Measurements from ENCODE around the gene ACTL8.

The ACTL8 gene

DNA sequence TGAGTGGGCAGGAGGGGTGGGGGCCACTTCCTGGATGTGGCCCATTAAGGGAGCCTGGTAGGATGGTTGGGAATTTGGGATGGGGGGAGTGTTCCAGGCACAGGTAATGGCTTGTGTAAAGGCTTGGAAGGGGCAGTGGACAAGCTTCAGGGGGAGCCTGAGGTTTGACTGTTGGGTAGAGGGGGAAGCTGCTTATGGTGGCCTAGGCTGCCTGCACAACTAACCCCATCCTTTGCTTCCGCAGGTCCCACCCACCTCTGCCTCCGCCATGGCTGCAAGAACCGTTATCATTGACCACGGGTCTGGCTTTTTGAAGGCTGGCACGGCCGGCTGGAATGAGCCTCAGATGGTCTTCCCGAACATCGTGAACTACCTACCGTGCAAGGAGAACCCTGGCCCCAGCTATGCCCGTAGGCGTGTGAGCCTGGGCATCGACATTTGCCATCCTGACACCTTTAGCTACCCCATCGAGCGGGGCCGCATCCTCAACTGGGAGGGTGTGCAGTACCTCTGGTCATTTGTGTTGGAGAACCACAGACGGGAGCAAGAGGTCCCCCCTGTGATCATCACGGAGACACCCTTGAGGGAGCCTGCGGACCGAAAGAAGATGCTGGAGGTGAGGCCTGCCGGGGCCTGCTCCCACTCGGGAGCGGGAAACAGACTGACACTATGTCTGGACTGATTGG, 67.8 kb downstream of the ACTL8 start:
- no peaks in the 10 kb centered on the region for H3K36me3 ChIP-seq (ENCODE audit: control insufficient read depth, insufficient read depth, low read length)
- H3K9me3 ChIP-seq (ENCODE audit: control insufficient read depth, insufficient read depth, low read length): no peaks in the 10 kb centered on the region
- no peaks in the 10 kb centered on the region for H3K4me1 ChIP-seq (ENCODE audit: control insufficient read depth, insufficient read depth, low read length)
- H3K4me3 ChIP-seq (ENCODE audit: low read length): no peak overlapping the region
- H3K27me3 ChIP-seq (ENCODE audit: control insufficient read depth, insufficient read depth, low read length): no peaks in the 10 kb centered on the region; the same call in 1 of the 2 replicates
- H3K27ac ChIP-seq (ENCODE audit: low read length): no peak overlapping the region
- DNase-seq (ENCODE audit: low read depth, low spot score): no peak
- no CpG with 5 or more reads among the region's 22 CpGs for WGBS (ENCODE audit: insufficient coverage, insufficient read length)

DNA sequence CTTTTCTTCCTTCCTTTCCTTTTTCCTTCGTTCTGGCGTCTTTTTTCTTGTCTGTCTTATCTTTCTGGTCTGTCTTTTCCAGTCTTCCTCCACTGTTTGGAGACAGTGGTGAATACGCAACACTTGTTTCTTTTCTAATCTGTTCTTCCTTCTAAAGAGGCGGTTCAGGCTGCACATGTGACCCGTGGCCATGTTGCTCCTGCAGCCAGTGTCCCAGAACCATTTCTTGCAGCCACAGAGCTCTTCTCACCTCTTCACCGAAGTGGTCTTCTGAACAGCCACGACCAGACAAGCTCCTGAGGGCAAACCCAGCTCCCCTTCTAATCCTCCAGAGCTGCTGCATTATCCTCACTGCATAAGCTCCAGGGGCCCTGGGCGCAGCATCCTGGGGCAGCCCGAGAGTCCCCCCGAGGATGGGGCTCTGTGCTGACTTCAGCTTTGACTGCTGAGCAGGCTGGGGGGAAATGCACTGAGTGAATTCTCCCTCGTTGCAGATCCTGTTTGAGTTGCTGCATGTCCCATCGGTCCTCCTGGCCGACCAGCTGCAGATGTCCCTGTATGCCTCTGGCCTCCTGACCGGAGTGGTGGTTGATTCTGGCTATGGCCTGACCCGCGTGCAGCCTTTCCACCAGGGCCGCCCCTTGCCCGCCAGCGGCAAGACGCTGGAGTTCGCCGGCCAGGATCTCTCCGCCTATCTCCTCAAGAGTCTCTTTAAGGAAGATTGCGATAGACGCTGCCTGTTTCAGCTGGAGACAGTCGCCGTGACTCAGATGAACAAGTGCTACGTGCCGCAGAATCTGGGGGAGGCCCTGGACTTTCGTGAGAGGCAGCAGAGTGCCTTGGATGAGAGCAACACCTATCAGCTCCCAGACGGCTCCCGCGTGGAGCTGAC, 70.4 kb downstream of the ACTL8 start:
- Histone ChIP-seq H3K27me3 (ENCODE audit: control insufficient read depth, insufficient read depth, low read length) (no peaks in the 10 kb centered on the region; the same call in 1 of the 2 replicates), H3K4me1 (ENCODE audit: control insufficient read depth, insufficient read depth, low read length) (0 out of 2 replicates have a peak, but pooled peaks cover 1% of the 10 kb centered on the region)
- WGBS (ENCODE audit: insufficient coverage, insufficient read length): no CpG with 5 or more reads among the region's 33 CpGs

DNA sequence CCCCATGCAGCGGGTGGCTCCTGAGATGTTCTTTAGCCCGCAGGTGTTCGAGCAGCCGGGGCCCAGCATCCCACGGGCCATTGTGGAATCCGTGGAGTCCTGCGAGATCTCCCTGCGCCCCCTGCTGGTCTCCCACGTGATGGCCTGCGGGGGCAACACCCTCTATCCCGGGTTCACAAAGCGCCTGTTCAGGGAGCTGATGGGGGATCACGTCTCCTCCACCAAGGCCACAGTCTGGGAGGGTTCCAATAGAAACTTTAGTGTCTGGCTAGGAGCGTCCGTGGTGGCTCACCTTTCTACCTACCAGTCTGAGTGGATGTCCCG, 71.0 kb downstream of the ACTL8 start:
- Histone ChIP-seq H3K9me3 (ENCODE audit: control insufficient read depth, insufficient read depth, low read length) (no peaks in the 10 kb centered on the region), H3K4me3 (ENCODE audit: low read length) (no peak overlapping the region), H3K4me1 (ENCODE audit: control insufficient read depth, insufficient read depth, low read length) (0 out of 2 replicates have a peak, but pooled peaks cover 1% of the 10 kb centered on the region), H3K36me3 (ENCODE audit: control insufficient read depth, insufficient read depth, low read length) (no peaks in the 10 kb centered on the region), H3K27ac (ENCODE audit: low read length) (no peak overlapping the region), H3K27me3 (ENCODE audit: control insufficient read depth, insufficient read depth, low read length) (no peaks in the 10 kb centered on the region; the same call in 1 of the 2 replicates)
- no CpG with 5 or more reads among the region's 16 CpGs for WGBS (ENCODE audit: insufficient coverage, insufficient read length)
- DNase-seq (ENCODE audit: low read depth, low spot score): peak; percentile 31

More for the DNA sequence above, 70.4 kb downstream of the ACTL8 start:
- Histone ChIP-seq H3K27ac (ENCODE audit: low read length) (no peak overlapping the region), H3K36me3 (ENCODE audit: control insufficient read depth, insufficient read depth, low read length) (no peaks in the 10 kb centered on the region), H3K9me3 (ENCODE audit: control insufficient read depth, insufficient read depth, low read length) (no peaks in the 10 kb centered on the region), H3K4me3 (ENCODE audit: low read length) (no peak overlapping the region)
- DNase-seq (ENCODE audit: low read depth, low spot score): no peak

DNA sequence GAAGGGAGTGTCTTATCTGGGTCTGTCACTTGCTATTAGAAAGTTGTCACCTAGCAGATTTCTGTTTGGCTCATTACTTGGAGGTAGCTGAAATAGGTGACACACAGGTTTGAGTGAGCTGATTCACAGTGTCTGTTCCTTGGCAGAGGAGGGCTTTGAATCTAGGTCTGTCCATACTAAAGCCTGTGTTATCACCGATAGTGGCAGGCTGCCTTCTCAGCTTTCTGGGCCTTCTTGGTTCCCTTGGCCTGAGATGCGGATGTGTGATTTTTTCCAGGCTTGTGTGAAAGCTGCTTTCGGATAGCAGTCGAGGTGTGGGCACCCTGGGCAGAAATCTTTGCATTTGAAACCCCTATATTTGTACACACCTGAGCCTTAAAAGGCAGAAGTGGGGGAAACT, 73.9 kb downstream of the ACTL8 start:
- Histone ChIP-seq H3K4me1 (ENCODE audit: control insufficient read depth, insufficient read depth, low read length) (0 out of 2 replicates have a peak, but pooled peaks cover 1% of the 10 kb centered on the region), H3K27me3 (ENCODE audit: control insufficient read depth, insufficient read depth, low read length) (no peaks in the 10 kb centered on the region; the same call in 1 of the 2 replicates), H3K36me3 (ENCODE audit: control insufficient read depth, insufficient read depth, low read length) (no peaks in the 10 kb centered on the region), H3K9me3 (ENCODE audit: control insufficient read depth, insufficient read depth, low read length) (no peaks in the 10 kb centered on the region), H3K27ac (ENCODE audit: low read length) (no peak overlapping the region), H3K4me3 (ENCODE audit: low read length) (no peak overlapping the region)
- no peak for DNase-seq (ENCODE audit: low read depth, low spot score)
- no CpG with 5 or more reads among the region's 4 CpGs for WGBS (ENCODE audit: insufficient coverage, insufficient read length)

DNA sequence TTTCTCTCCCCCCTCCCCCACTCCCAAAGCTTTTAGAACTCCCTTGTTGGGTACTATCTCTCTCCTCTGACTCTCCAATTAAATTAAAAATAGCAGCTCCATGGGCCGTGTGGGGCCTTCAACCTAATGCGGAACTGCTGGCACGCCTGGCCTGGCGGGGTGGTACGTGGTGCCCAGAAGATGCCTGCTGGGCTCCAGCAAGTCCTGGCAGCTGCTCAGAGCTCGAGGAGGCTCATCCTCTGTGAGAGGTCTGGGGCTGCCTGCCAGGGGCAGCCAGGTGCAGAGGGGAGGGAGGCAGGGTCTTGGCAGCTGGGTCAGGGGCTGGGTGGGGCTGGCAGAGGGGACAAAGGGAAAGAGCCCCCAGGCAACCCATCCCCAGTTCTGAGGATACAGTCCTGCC, 74.4 kb downstream of the ACTL8 start:
- DNase-seq (ENCODE audit: low read depth, low spot score): no peak
- Histone ChIP-seq H3K36me3 (ENCODE audit: control insufficient read depth, insufficient read depth, low read length) (no peaks in the 10 kb centered on the region), H3K27ac (ENCODE audit: low read length) (no peak overlapping the region), H3K4me3 (ENCODE audit: low read length) (no peak overlapping the region), H3K4me1 (ENCODE audit: control insufficient read depth, insufficient read depth, low read length) (0 out of 2 replicates have a peak, but pooled peaks cover 1% of the 10 kb centered on the region), H3K27me3 (ENCODE audit: control insufficient read depth, insufficient read depth, low read length) (no peaks in the 10 kb centered on the region; the same call in 1 of the 2 replicates), H3K9me3 (ENCODE audit: control insufficient read depth, insufficient read depth, low read length) (no peaks in the 10 kb centered on the region)
- no CpG with 5 or more reads among the region's 6 CpGs for WGBS (ENCODE audit: insufficient coverage, insufficient read length)

DNA sequence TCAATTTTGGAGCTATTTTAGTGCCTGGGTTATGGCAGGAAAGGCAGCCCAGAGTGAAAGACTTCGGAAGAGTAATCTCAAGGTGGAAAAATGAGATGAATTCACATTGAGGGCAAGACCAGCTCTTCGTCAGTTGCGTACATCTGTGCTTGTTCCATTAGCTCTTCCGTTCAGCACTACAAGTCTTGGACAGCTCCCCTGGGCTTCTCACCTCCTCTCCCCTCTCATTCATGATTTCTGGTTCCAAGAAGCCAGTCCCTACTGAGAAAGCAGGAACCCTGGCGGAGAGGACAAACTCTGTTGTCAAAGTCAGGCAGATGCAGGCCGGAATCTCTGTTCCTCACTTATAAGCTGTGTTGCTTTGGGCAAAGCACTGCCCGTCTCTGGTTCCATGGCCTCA, 76.5 kb downstream of the ACTL8 start:
- WGBS (ENCODE audit: insufficient coverage, insufficient read length): no CpG with 5 or more reads among the region's 7 CpGs
- Histone ChIP-seq H3K4me3 (ENCODE audit: low read length) (no peak overlapping the region), H3K4me1 (ENCODE audit: control insufficient read depth, insufficient read depth, low read length) (0 out of 2 replicates have a peak, but pooled peaks cover 1% of the 10 kb centered on the region), H3K36me3 (ENCODE audit: control insufficient read depth, insufficient read depth, low read length) (no peaks in the 10 kb centered on the region), H3K9me3 (ENCODE audit: control insufficient read depth, insufficient read depth, low read length) (no peaks in the 10 kb centered on the region), H3K27me3 (ENCODE audit: control insufficient read depth, insufficient read depth, low read length) (no peaks in the 10 kb centered on the region; the same call in 1 of the 2 replicates), H3K27ac (ENCODE audit: low read length) (no peak overlapping the region)
- DNase-seq (ENCODE audit: low read depth, low spot score): peak; percentile 22

DNA sequence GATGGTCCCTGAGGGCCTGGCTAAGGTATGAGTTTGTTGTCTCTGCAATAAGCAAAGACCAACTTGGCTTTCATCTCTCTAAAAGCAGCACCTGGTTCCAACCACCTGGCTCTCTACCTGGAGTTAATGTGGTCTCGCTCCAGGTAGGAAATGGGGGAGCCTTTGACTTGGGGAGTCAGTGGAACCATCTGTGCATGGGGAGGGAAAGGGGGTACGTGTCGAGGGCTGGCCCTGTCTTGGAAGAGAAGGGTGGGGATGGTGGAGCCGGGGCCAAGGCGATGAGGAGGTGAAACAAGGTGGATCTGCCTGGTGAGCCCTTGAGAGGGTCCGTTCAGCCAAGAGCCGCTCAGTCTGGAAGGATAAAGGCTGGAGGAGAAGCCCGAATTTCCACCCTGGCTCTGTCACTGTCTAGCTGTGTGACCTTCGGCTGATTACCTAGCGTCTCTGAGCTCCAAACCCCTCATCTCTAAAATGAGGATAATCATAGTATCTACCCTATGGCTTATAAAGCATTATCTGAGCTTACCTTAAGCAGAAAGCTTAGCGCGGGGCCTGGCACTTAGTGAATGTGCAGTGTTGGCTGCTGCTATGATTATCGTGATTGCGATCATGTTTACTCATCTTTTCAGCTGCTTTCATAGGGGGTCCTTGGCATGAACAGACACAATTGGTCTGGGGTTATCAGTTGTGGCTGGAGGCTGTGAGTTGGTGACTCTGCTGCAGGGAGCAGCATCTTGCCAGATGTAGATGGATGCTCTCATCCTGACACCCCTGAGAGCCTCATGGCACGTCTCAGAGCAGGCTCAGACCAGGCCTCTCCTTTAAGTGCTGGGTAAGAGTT, 78.7 kb downstream of the ACTL8 start:
- no peak for DNase-seq (ENCODE audit: low read depth, low spot score)
- H3K27ac ChIP-seq (ENCODE audit: low read length): no peak overlapping the region
- no peaks in the 10 kb centered on the region for H3K36me3 ChIP-seq (ENCODE audit: control insufficient read depth, insufficient read depth, low read length)
- no peaks in the 10 kb centered on the region for H3K27me3 ChIP-seq (ENCODE audit: control insufficient read depth, insufficient read depth, low read length)
- no peaks in the 10 kb centered on the region for H3K9me3 ChIP-seq (ENCODE audit: control insufficient read depth, insufficient read depth, low read length)
- H3K4me1 ChIP-seq (ENCODE audit: control insufficient read depth, insufficient read depth, low read length): no peaks in the 10 kb centered on the region
- no peak overlapping the region for H3K4me3 ChIP-seq (ENCODE audit: low read length)
- WGBS (ENCODE audit: insufficient coverage, insufficient read length): no CpG with 5 or more reads among the region's 15 CpGs

DNA sequence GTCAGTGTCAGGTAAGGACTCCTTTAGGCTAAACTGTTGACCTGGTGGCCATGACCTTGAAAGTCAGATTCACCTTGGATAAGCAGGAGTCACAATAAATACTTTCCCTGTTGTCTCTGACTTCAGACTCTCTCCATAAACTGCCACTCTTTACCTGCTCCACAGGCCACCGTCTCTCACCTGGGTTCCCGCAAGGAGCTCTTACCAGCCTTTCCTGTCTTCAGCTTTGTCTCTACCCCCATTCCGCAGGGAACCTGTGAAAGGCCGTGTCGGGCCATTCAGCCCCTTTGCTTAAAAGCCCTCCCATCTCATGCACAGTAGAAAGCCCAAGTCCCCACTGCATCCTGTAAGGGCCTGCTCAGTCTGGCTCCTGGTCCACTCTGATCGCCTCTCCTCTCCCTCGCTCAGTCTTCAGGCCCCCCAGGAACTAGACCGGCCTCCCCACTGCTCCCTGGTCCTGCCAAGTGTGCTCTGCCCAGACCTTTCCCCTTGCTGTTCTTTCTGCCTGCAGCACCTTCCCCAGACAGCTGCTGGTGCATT, 79.5 kb downstream of the ACTL8 start:
- H3K27ac ChIP-seq (ENCODE audit: low read length): no peak overlapping the region
- H3K36me3 ChIP-seq (ENCODE audit: control insufficient read depth, insufficient read depth, low read length): no peaks in the 10 kb centered on the region
- no peaks in the 10 kb centered on the region for H3K9me3 ChIP-seq (ENCODE audit: control insufficient read depth, insufficient read depth, low read length)
- no peak for DNase-seq (ENCODE audit: low read depth, low spot score)
- no peaks in the 10 kb centered on the region for H3K27me3 ChIP-seq (ENCODE audit: control insufficient read depth, insufficient read depth, low read length)
- no peaks in the 10 kb centered on the region for H3K4me1 ChIP-seq (ENCODE audit: control insufficient read depth, insufficient read depth, low read length)
- no CpG with 5 or more reads among the region's 8 CpGs for WGBS (ENCODE audit: insufficient coverage, insufficient read length)
- H3K4me3 ChIP-seq (ENCODE audit: low read length): no peak overlapping the region

DNA sequence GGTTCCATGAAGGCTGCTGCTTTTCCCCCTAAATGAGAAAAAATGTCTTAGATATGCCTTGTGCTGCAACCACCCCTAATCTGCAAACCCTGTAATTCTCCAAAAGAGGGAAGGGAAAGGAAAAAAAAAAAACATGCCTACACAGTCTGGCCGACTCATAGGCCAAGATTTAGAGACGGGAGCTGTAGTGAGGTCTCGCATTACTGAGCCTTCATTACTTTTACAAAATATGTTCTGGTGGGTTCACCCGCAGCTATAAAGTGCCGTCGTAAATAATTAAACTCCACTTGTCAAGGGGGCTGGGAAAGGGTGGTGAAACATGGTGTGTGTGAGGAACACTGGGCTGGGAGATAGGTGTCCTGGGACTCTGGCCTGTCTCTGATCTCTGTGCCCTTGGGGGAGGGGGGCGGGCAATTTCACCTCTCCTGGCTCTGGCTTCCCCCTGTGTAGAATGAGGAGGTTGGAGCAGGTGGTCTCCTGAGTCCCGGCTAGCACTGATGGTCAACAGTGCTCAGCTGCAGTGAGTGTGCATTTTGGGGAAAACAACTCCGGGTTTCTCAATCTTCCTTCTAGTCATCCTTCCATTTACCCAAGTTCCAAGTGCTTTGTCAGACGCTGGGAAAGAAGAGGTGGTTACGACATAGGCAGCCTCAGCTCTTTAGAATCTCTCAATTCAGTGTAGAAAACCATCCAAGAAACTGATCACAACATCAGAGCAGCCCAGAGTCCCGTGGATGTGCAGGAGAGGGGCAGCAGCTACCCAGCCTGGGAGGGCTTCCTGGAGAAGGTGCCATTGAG, 82.3 kb downstream of the ACTL8 start:
- H3K27me3 ChIP-seq (ENCODE audit: control insufficient read depth, insufficient read depth, low read length): no peaks in the 10 kb centered on the region
- DNase-seq (ENCODE audit: low read depth, low spot score): no peak
- H3K9me3 ChIP-seq (ENCODE audit: control insufficient read depth, insufficient read depth, low read length): no peaks in the 10 kb centered on the region
- H3K4me3 ChIP-seq (ENCODE audit: low read length): no peak overlapping the region
- WGBS (ENCODE audit: insufficient coverage, insufficient read length): no CpG with 5 or more reads among the region's 12 CpGs
- H3K4me1 ChIP-seq (ENCODE audit: control insufficient read depth, insufficient read depth, low read length): no peaks in the 10 kb centered on the region
- no peak overlapping the region for H3K27ac ChIP-seq (ENCODE audit: low read length)
- H3K36me3 ChIP-seq (ENCODE audit: control insufficient read depth, insufficient read depth, low read length): no peaks in the 10 kb centered on the region

All from iPS DF 6.9 (cell line).